ENCODE data around the gene TTLL8.

TTLL8 gene

GRCh38 chr22:50082197-50082715 is 24.2 kb upstream of the TTLL8 start:
- no peak for DNase-seq

GRCh38 chr22:50081426-50082196 is 23.5 kb upstream of the TTLL8 start:
- no peak for DNase-seq

- no peak for DNase-seq
These were observed 22.0 kb upstream of the TTLL8 start for GRCh38 chr22:50080077-50080465.

- no peak for DNase-seq
These were observed 20.7 kb upstream of the TTLL8 start for GRCh38 chr22:50078761-50079160.

- no peak for DNase-seq
These were observed 20.1 kb upstream of the TTLL8 start for GRCh38 chr22:50078246-50078645.

- DNase-seq: no peak
These were observed 18.8 kb upstream of the TTLL8 start for GRCh38 chr22:50076646-50077535.

- no peak for DNase-seq
These were observed 16.7 kb upstream of the TTLL8 start for GRCh38 chr22:50074551-50075530.

- no peak for DNase-seq
These were observed 16.0 kb upstream of the TTLL8 start for GRCh38 chr22:50074056-50074455.

GRCh38 chr22:50072714-50073538 is 14.8 kb upstream of the TTLL8 start:
- no peak for DNase-seq

- no peak for DNase-seq
These were observed 14.1 kb upstream of the TTLL8 start for GRCh38 chr22:50072167-50072555.

- no peak for DNase-seq
These were observed 13.5 kb upstream of the TTLL8 start for GRCh38 chr22:50071432-50072166.

- no peak for DNase-seq
These were observed 12.3 kb upstream of the TTLL8 start for GRCh38 chr22:50070366-50070765.

GRCh38 chr22:50068096-50068495 is 10.0 kb upstream of the TTLL8 start:
- no peak for DNase-seq

- no peak for DNase-seq
These were observed 9.1 kb upstream of the TTLL8 start for GRCh38 chr22:50067244-50067643.

GRCh38 chr22:50064453-50064852 is 6.4 kb upstream of the TTLL8 start:
- DNase-seq: no peak

GRCh38 chr22:50063589-50064393 is 5.7 kb upstream of the TTLL8 start:
- DNase-seq: no peak

- no peak for DNase-seq
These were observed 4.5 kb upstream of the TTLL8 start for GRCh38 chr22:50062509-50063135.

- no peak for DNase-seq
These were observed 3.8 kb upstream of the TTLL8 start for GRCh38 chr22:50061824-50062355.

GRCh38 chr22:50061141-50061823 is 3.2 kb upstream of the TTLL8 start:
- DNase-seq: no peak

All from NCI-H1417 treated with DMSO at 0.1 percent for 48 hours (cell line).